Measurements from ENCODE around the gene CLASP1. TPM values are rescaled to one million over a fixed set of nuclear protein-coding genes. Genes with fewer than 3 reads are reported as not detected.

Gene CLASP1
- total RNA-seq, 1 experiment from 2014 or later: 26.1 TPM

GRCh38 chr2:121288454-121289231 lies 360.6 kb downstream of the CLASP1 start:
- DNase-seq (ENCODE audit: low read depth): no peak

GRCh38 chr2:121287956-121288355 lies 361.3 kb downstream of the CLASP1 start:
- no peak for DNase-seq (ENCODE audit: low read depth)

Other genes starting within 250 kb of the CLASP1 start
- not detected in 2 replicates for gene RNU4ATAC, start 118.6 kb downstream of the CLASP1 start, total RNA-seq (2014; rRNA removed; shearing (Covaris generic))
- 39.0 and 58.4 TPM in 2 replicates for gene NIFK, start 87.4 kb upstream of the CLASP1 start, total RNA-seq (2014; rRNA removed; shearing (Covaris generic))
- gene TSN, start 106.2 kb upstream of the CLASP1 start, total RNA-seq (2014; rRNA removed; shearing (Covaris generic)): 75.6 and 77.5 TPM in 2 replicates